HepG2 (cell line): ENCODE data around the gene BPIFB2. TPM values are rescaled to one million over a fixed set of nuclear protein-coding genes. Genes with fewer than 3 reads are reported as not detected.
A peak's percentile ranks its signal among the peaks of the same experiment; 100 is the strongest.

Experiments
- ATRX ChIP-seq: sonication (generic); formaldehyde crosslinking; IDR thresholded peaks from 2 replicates; pipeline ENCODE4 v1.4.0; 2020; ENCODE audit warnings: missing genetic modification reagents, borderline replicate concordance
- CBFB ChIP-seq: sonication (generic); formaldehyde crosslinking; IDR thresholded peaks from 2 replicates; pipeline ENCODE4 v1.4.0; 2020; ENCODE audit warnings: missing genetic modification reagents
- CCAR2 ChIP-seq: fragments of 200-400 bp; formaldehyde crosslinking; optimal IDR thresholded peaks from 2 replicates; pipeline ENCODE3; 2018; ENCODE audit warnings: low read depth, mild to moderate bottlenecking, low read length, moderate library complexity
- CHCHD3 ChIP-seq: sonication (generic); formaldehyde crosslinking; IDR thresholded peaks from 2 replicates; pipeline ENCODE4 v1.8.0; 2022; ENCODE audit warnings: mild to moderate bottlenecking, missing genetic modification reagents, moderate library complexity
- ELF4 ChIP-seq: sonication (generic); formaldehyde crosslinking; IDR thresholded peaks from 2 replicates; pipeline ENCODE4 v1.5.0; 2020; ENCODE audit warnings: missing genetic modification reagents, mild to moderate bottlenecking, moderate library complexity, borderline replicate concordance
- ERF ChIP-seq: IDR thresholded peaks from 2 replicates; pipeline ENCODE4 v1.6.1; 2018; ENCODE audit warnings: missing biosample characterization, missing genetic modification reagents
- FOXP4 ChIP-seq: sonication (generic); formaldehyde crosslinking; IDR thresholded peaks from 2 replicates; pipeline ENCODE4 v1.4.0; 2020; ENCODE audit warnings: missing genetic modification reagents
- KLF15 ChIP-seq: sonication (generic); formaldehyde crosslinking; IDR thresholded peaks from 2 replicates; pipeline ENCODE4 v1.8.1; 2023; ENCODE audit warnings: borderline replicate concordance, mild to moderate bottlenecking, inconsistent platforms, missing genetic modification reagents, mixed read lengths
- MIER3 ChIP-seq: IDR thresholded peaks from 2 replicates; pipeline ENCODE4 v1.6.1; 2016; ENCODE audit warnings: missing compliant biosample characterization, borderline replicate concordance
- MLLT10 ChIP-seq: sonication (generic); formaldehyde crosslinking; IDR thresholded peaks from 2 replicates; pipeline ENCODE4 v1.4.0; 2020; ENCODE audit warnings: missing genetic modification reagents
- NFE2 ChIP-seq: sonication (generic); formaldehyde crosslinking; IDR thresholded peaks from 2 replicates; pipeline ENCODE4 v1.4.0; 2020; ENCODE audit warnings: missing genetic modification reagents
- YEATS2 ChIP-seq: sonication (generic); formaldehyde crosslinking; IDR thresholded peaks from 2 replicates; pipeline ENCODE4 v1.4.0; 2020; ENCODE audit warnings: missing genetic modification reagents, borderline replicate concordance
- ZIK1 ChIP-seq: sonication (generic); formaldehyde crosslinking; IDR thresholded peaks from 2 replicates; pipeline ENCODE4 v1.5.0; 2020; ENCODE audit warnings: mild to moderate bottlenecking, low read depth, missing genetic modification reagents, borderline replicate concordance
- ZNF24 ChIP-seq: fragments of 450-650 bp; IDR thresholded peaks from 2 replicates; pipeline ENCODE4 v1.6.1; 2017; ENCODE audit warnings: antibody characterized with exemption, mild to moderate bottlenecking
- ZNF256 ChIP-seq: sonication (generic); formaldehyde crosslinking; conservative IDR thresholded peaks from 2 replicates; pipeline ENCODE4 v1.4.0; 2020; ENCODE audit warnings: missing genetic modification reagents
- ZNF672 ChIP-seq: sonication (generic); formaldehyde crosslinking; IDR thresholded peaks from 2 replicates; pipeline ENCODE4 v1.8.1; 2022; ENCODE audit warnings: missing genetic modification reagents
- ZNF841 ChIP-seq: sonication (generic); formaldehyde crosslinking; IDR thresholded peaks from 2 replicates; pipeline ENCODE4 v1.8.1; 2023; ENCODE audit warnings: missing genetic modification reagents, borderline replicate concordance
- polyA plus RNA-seq, 8 experiments: library from polyadenylated mRNA; depleted of rRNA in 3 of 8; stranded (reverse) in 7 of 8; unstranded in 1 of 8; fragments of >200 nt; fragmentation: Illumina TruSeq in 4 of 8; extraction: Trizol in 4 of 8; gene quantifications; 2 replicates each; pipeline versions ENCODE4 v1.2.1 to v1.2.3, GENCODE V29; 2011 to 2016; ENCODE audit warnings: low read depth in 4 of 8, missing spikeins in 1 of 8, mixed read lengths in 1 of 8; ENCODE audit not compliant: insufficient read depth in 1 of 8
- total RNA-seq, 5 experiments: library from RNA; depleted of rRNA; stranded (reverse); fragments of >200 nt; fragmentation: Illumina TruSeq; extraction: Trizol; gene quantifications; 2 replicates each; pipeline ENCODE4 v1.2.3, GENCODE V29; 2016; ENCODE audit warnings: low read depth in 1 of 5
- TF ChIP-seq, protein P1 (sequence below): sonication (generic); formaldehyde crosslinking; IDR thresholded peaks from 2 replicates; pipeline ENCODE4 v1.8.0; 2022; ENCODE audit warnings: mild to moderate bottlenecking, missing genetic modification reagents, moderate library complexity
- TF ChIP-seq, protein P2 (sequence below): sonication (generic); formaldehyde crosslinking; IDR thresholded peaks from 2 replicates; pipeline ENCODE4 v1.4.0; 2020; ENCODE audit warnings: missing genetic modification reagents; ENCODE audit errors: not compliant biosample characterization
- TF ChIP-seq, protein P3 (sequence below): sonication (generic); formaldehyde crosslinking; IDR thresholded peaks from 2 replicates; pipeline ENCODE4 v1.4.0; 2020; ENCODE audit warnings: missing genetic modification reagents, borderline replicate concordance

The BPIFB2 gene
- total and polyA plus RNA-seq, 2 of the 13 experiments (the other 11 are each of a cell fraction or from before 2014, with no cell fraction given): 54.5 to 902 TPM

DNA sequence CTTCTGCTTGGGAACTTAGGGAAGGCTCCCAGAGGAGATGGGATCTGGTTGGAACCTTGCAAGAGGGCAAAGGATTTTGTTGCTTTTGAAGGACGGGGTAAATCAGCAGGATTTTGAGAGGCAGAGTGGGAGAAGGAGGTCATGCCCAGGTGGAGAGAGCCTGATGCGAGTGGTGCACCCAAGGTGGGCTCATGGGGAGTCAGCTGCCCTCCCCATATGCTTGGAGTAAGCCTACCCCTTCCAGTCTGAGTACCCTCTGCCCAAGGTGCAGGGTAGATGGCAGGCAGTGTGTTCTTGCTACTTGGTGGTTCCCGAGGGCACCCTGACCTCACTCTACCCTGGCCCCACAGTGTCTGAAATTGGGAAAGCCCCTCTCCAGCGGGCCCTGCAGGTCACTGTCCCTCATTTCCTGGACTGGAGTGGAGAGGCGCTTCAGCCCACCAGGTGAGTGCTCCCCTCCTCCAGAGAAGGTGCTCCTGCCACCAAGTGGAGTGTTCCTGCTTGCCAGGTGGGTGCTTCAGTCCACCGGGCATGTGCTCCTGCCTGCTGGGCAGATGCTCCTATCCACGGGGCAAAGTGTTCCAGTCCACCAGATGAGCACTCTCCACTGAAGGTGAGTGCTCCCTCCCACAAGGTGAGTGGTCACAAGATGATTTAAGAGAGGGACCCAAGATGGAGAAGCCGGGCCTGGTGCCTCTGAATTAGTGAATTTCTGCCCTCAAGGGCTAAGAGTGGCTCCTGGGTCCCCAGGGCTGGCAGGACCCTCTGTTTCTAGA, 3.4 kb downstream of the BPIFB2 start (continued):
- TF ChIP-seq CHCHD3: no peak
- TF ChIP-seq, protein P1, sequence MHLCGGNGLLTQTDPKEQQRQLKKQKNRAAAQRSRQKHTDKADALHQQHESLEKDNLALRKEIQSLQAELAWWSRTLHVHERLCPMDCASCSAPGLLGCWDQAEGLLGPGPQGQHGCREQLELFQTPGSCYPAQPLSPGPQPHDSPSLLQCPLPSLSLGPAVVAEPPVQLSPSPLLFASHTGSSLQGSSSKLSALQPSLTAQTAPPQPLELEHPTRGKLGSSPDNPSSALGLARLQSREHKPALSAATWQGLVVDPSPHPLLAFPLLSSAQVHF (CRISPR knock-in tag): no peak
- TF ChIP-seq ERF (CRISPR knock-in tag): no peak
- no peak for TF ChIP-seq MIER3 (CRISPR knock-in tag)
- TF ChIP-seq CCAR2: no peak
- no peak for TF ChIP-seq ZNF841 (CRISPR knock-in tag)
- TF ChIP-seq ZNF256 (CRISPR knock-in tag): no peak
- TF ChIP-seq ZNF672 (CRISPR knock-in tag): no peak
- TF ChIP-seq, protein P2, sequence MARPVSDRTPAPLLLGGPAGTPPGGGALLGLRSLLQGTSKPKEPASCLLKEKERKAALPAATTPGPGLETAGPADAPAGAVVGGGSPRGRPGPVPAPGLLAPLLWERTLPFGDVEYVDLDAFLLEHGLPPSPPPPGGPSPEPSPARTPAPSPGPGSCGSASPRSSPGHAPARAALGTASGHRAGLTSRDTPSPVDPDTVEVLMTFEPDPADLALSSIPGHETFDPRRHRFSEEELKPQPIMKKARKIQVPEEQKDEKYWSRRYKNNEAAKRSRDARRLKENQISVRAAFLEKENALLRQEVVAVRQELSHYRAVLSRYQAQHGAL: peak; percentile 50
- no peak for TF ChIP-seq MLLT10 (CRISPR knock-in tag)
- no peak for TF ChIP-seq FOXP4 (CRISPR knock-in tag)
- TF ChIP-seq ELF4: no peak
- TF ChIP-seq ATRX (CRISPR knock-in tag): no peak
- no peak for TF ChIP-seq KLF15
- no peak for TF ChIP-seq NFE2 (CRISPR knock-in tag)
- TF ChIP-seq ZNF24: no peak
- TF ChIP-seq YEATS2 (CRISPR knock-in tag): no peak
- TF ChIP-seq ZIK1 (CRISPR knock-in tag): 0 out of 2 replicates have a peak, but pooled peaks have one; percentile 44
- TF ChIP-seq CBFB (CRISPR knock-in tag): no peak
- TF ChIP-seq, protein P3, sequence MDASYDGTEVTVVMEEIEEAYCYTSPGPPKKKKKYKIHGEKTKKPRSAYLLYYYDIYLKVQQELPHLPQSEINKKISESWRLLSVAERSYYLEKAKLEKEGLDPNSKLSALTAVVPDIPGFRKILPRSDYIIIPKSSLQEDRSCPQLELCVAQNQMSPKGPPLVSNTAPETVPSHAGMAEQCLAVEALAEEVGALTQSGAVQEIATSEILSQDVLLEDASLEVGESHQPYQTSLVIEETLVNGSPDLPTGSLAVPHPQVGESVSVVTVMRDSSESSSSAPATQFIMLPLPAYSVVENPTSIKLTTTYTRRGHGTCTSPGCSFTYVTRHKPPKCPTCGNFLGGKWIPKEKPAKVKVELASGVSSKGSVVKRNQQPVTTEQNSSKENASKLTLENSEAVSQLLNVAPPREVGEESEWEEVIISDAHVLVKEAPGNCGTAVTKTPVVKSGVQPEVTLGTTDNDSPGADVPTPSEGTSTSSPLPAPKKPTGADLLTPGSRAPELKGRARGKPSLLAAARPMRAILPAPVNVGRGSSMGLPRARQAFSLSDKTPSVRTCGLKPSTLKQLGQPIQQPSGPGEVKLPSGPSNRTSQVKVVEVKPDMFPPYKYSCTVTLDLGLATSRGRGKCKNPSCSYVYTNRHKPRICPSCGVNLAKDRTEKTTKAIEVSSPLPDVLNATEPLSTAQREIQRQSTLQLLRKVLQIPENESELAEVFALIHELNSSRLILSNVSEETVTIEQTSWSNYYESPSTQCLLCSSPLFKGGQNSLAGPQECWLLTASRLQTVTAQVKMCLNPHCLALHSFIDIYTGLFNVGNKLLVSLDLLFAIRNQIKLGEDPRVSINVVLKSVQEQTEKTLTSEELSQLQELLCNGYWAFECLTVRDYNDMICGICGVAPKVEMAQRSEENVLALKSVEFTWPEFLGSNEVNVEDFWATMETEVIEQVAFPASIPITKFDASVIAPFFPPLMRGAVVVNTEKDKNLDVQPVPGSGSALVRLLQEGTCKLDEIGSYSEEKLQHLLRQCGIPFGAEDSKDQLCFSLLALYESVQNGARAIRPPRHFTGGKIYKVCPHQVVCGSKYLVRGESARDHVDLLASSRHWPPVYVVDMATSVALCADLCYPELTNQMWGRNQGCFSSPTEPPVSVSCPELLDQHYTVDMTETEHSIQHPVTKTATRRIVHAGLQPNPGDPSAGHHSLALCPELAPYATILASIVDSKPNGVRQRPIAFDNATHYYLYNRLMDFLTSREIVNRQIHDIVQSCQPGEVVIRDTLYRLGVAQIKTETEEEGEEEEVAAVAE: 0 out of 2 replicates have a peak, but pooled peaks have one; percentile 6
